ENCODE data around the gene CMBL.

- TF ChIP-seq POLR2A (IDR thresholded peaks at IDR 0.05) (no peak), CTCF (IDR thresholded peaks at IDR 0.05) (no peak)
Observed at GRCh38 chr5:10268100-10268499, 39.6 kb downstream of the CMBL start.
